GM12892 (cell line): ENCODE results near the gene TMEM269.

Experiments
- POLR2A ChIP-seq: IDR thresholded peaks from 2 replicates; pipeline ENCODE4 v1.6.1; 2011; ENCODE audit warnings: low read depth, low read length, control low read depth
- POLR2AphosphoS5 ChIP-seq: IDR thresholded peaks from 2 replicates; pipeline ENCODE4 v1.6.1; 2011; ENCODE audit warnings: low read depth, low read length, control low read depth
- TAF1 ChIP-seq: IDR thresholded peaks from 2 replicates; pipeline ENCODE4 v1.6.1; 2011; ENCODE audit warnings: low read depth, mild to moderate bottlenecking, control low read depth, low read length, borderline replicate concordance

DNA sequence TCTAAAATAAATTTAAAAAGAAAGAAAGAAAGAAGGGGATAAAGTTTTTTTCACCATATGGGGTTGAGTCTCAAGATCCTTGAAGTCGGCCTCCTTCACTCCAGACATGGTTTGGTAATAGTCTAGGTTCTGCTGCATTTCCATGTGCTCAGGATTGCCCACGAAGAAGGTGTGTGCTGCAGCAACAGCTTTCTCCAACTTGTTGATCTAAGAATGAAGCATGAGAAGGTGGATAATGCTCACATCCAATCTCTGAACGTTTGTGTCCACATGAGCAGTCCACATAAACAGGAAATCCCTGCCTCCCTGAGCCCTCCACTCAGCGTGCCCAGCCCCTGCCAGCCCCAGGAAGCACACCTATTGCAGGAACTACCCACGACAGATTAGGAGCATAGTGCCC lies 22.5 kb upstream of the TMEM269 start:
- TF ChIP-seq POLR2A (no peak), TAF1 (no peak), POLR2AphosphoS5 (no peak)
